K562 (cell line): Measurements from ENCODE around the gene VILL. TPM values are rescaled to one million over a fixed set of nuclear protein-coding genes. Genes with fewer than 3 reads are reported as not detected.
A peak's percentile ranks its signal among the peaks of the same experiment; 100 is the strongest.

Experiments used
- ARNT ChIP-seq, 2 experiments: fragments of 450-650 bp; IDR thresholded peaks; 2 replicates each; pipeline ENCODE4 v1.6.1; 2016; ENCODE audit warnings: mild to moderate bottlenecking in 1 of 2
- CEBPB ChIP-seq: fragments of 450-650 bp; IDR thresholded peaks from 2 replicates; pipeline ENCODE4 v1.6.1; 2016; ENCODE audit warnings: missing genetic modification characterization, missing compliant biosample characterization
- ETV5 ChIP-seq: sonication (generic); formaldehyde crosslinking; IDR thresholded peaks from 2 replicates; pipeline ENCODE4 v1.4.0; 2020; ENCODE audit warnings: low read depth, mild to moderate bottlenecking, missing genetic modification reagents
- FOXA1 ChIP-seq: fragments of 450-650 bp; IDR thresholded peaks from 2 replicates; pipeline ENCODE4 v1.6.1; 2016; ENCODE audit warnings: mild to moderate bottlenecking, borderline replicate concordance
- FOXA3 ChIP-seq, 2 experiments: fragments of 450-650 bp in 1 of 2; sonication (generic) in 1 of 2; formaldehyde crosslinking; IDR thresholded peaks in 1 of 2; conservative IDR thresholded peaks in 1 of 2; 2 replicates each; pipeline versions ENCODE4 v1.4.0 to v1.8.0; 2020 to 2022; ENCODE audit warnings: mild to moderate bottlenecking in 2 of 2, missing genetic modification reagents in 1 of 2
- HOXB6 ChIP-seq: fragments of 250-450 bp; sonication (Bioruptor Pico); IDR thresholded peaks from 2 replicates; pipeline ENCODE4 v1.5.1; 2022; ENCODE audit warnings: mild to moderate bottlenecking, borderline replicate concordance
- LCOR ChIP-seq: sonication (generic); formaldehyde crosslinking; IDR thresholded peaks from 2 replicates; pipeline ENCODE4 v1.8.0; 2022; ENCODE audit warnings: mild to moderate bottlenecking, missing genetic modification reagents
- MAFF ChIP-seq: IDR thresholded peaks from 2 replicates; pipeline ENCODE4 v1.6.1; 2012; ENCODE audit warnings: low read length, improper control_type of control experiment
- MBD2 ChIP-seq: sonication (generic); IDR thresholded peaks from 2 replicates; pipeline ENCODE4 v1.6.1; 2016; ENCODE audit warnings: low read depth, borderline replicate concordance
- MTA2 ChIP-seq: fragments of 450-650 bp; IDR thresholded peaks from 2 replicates; pipeline ENCODE4 v1.6.1; 2016; ENCODE audit warnings: low read depth
- MYNN ChIP-seq, 2 experiments: sonication (generic); formaldehyde crosslinking in 1 of 2; IDR thresholded peaks; 2 replicates each; pipeline versions ENCODE4 v1.5.0 to v1.6.1; 2016 to 2020; ENCODE audit warnings: antibody characterized with exemption in 1 of 2, missing genetic modification reagents in 1 of 2
- NBN ChIP-seq: fragments of 450-650 bp; IDR thresholded peaks from 2 replicates; pipeline ENCODE4 v1.6.1; 2016; ENCODE audit warnings: low read depth, mild to moderate bottlenecking
- NFE2 ChIP-seq: IDR thresholded peaks from 2 replicates; pipeline ENCODE4 v1.6.1; 2014; ENCODE audit warnings: antibody characterized with exemption, low read depth
- OTX1 ChIP-seq: fragments of 450-650 bp; formaldehyde crosslinking; IDR thresholded peaks from 2 replicates; pipeline ENCODE4 v1.4.0; 2022; ENCODE audit warnings: mild to moderate bottlenecking
- SAFB2 ChIP-seq: fragments of 200-400 bp; formaldehyde crosslinking; IDR thresholded peaks from 2 replicates; pipeline ENCODE4 v1.6.1; 2018; ENCODE audit warnings: borderline replicate concordance, low read length, low read depth, moderate library complexity; ENCODE audit not compliant: severe bottlenecking
- SMARCA5 ChIP-seq: fragments of 450-650 bp; IDR thresholded peaks from 2 replicates; pipeline ENCODE4 v1.6.1; 2016
- TAF9B ChIP-seq: fragments of 450-650 bp; IDR thresholded peaks from 2 replicates; pipeline ENCODE4 v1.6.1; 2018; ENCODE audit warnings: mild to moderate bottlenecking; ENCODE audit not compliant: partially characterized antibody
- ZNF121 ChIP-seq: sonication (generic); formaldehyde crosslinking; conservative IDR thresholded peaks from 2 replicates; pipeline ENCODE4 v1.8.0; 2022; ENCODE audit warnings: missing genetic modification reagents
- ZNF407 ChIP-seq: fragments of 450-650 bp; IDR thresholded peaks from 2 replicates; pipeline ENCODE4 v1.6.1; 2016; ENCODE audit warnings: low read depth
- ZNF431 ChIP-seq: sonication (generic); formaldehyde crosslinking; IDR thresholded peaks from 2 replicates; pipeline ENCODE4 v1.8.0; 2022; ENCODE audit warnings: mild to moderate bottlenecking, missing genetic modification reagents
- ZNF583 ChIP-seq: fragments of 250-450 bp; sonication (Bioruptor Pico); IDR thresholded peaks from 2 replicates; pipeline ENCODE4 v1.4.0; 2020
- ZNF589 ChIP-seq: fragments of 200-800 bp; sonication (Bioruptor generic); IDR thresholded peaks from 2 replicates; pipeline ENCODE4 v1.6.1; 2016; ENCODE audit warnings: low read depth, missing genetic modification characterization, missing compliant biosample characterization
- ZNF696 ChIP-seq: fragments of 250-450 bp; sonication (Bioruptor Pico); conservative IDR thresholded peaks from 2 replicates; pipeline ENCODE4 v1.4.0; 2020; ENCODE audit warnings: mild to moderate bottlenecking, moderate library complexity
- polyA plus RNA-seq, 8 experiments: library from polyadenylated mRNA; depleted of rRNA in 4 of 8; stranded (reverse) in 5 of 8; unstranded in 3 of 8; fragments of >200 nt; fragmentation: Nextera tagmentation in 2 of 8; fragmentation: Illumina TruSeq in 1 of 8; extraction: Ambion mirVana in 2 of 8; extraction: Trizol in 1 of 8; gene quantifications; 2 replicates each; pipeline versions ENCODE4 v1.2.1 to v1.2.3, GENCODE V29; 2011 to 2014; ENCODE audit warnings: inconsistent platforms in 1 of 8, missing spikeins in 1 of 8
- total RNA-seq, 7 experiments: library from RNA; depleted of rRNA in 6 of 7; stranded (reverse); fragments of >200 nt in 6 of 7; fragmentation: Illumina TruSeq in 2 of 7; extraction: Trizol in 2 of 7; gene quantifications; 2 replicates each; pipeline versions ENCODE4 v1.2.1 to v1.2.3, GENCODE V29; 2011 to 2021; ENCODE audit warnings: low replicate concordance in 1 of 7

Gene VILL
- total and polyA plus RNA-seq, 9 of the 15 experiments (the other 6 are each of a cell fraction or from before 2014, with no cell fraction given), result 0.11 to 16.0 (median 8.8) TPM

- no peak for TF ChIP-seq ZNF407
- peak; percentile 98 for TF ChIP-seq NBN
- TF ChIP-seq TAF9B, result no peak
- peak; percentile 71; the same call in 1 of the 2 replicates for TF ChIP-seq NFE2
- no peak for TF ChIP-seq CEBPB (tag)
- TF ChIP-seq MTA2, result peak; percentile 100
- TF ChIP-seq LCOR (CRISPR knock-in tag), result 0 out of 2 replicates have a peak, but pooled peaks have one; percentile 74
- no peak for TF ChIP-seq HOXB6 (CRISPR knock-in tag)
- peak; percentile 96 for TF ChIP-seq MYNN (IDR thresholded peaks at IDR 0.05)
- no peak for TF ChIP-seq MYNN (CRISPR knock-in tag; IDR thresholded peaks at IDR 0.05)
- peak; percentile 100 for TF ChIP-seq FOXA1
- no peak for TF ChIP-seq ZNF121 (CRISPR knock-in tag)
- peak; percentile 57; the same call in 1 of the 2 replicates for TF ChIP-seq OTX1
- TF ChIP-seq ZNF589, result peak; percentile 97
- peak; percentile 56; the same call in 1 of the 2 replicates for TF ChIP-seq MAFF
- TF ChIP-seq ARNT (IDR thresholded peaks at IDR 0.05), result peak; percentile 97
- TF ChIP-seq ETV5 (CRISPR knock-in tag), result peak; percentile 88; the same call in 1 of the 2 replicates
- peak; percentile 100 for TF ChIP-seq FOXA3 (CRISPR knock-in tag; conservative IDR thresholded peaks at IDR 0.05 in 1 of 2, IDR thresholded peaks at IDR 0.05 in 1 of 2)
- no peak for TF ChIP-seq SMARCA5
- no peak for TF ChIP-seq ZNF583 (CRISPR knock-in tag)
- no peak for TF ChIP-seq ZNF431 (CRISPR knock-in tag)
- no peak for TF ChIP-seq ZNF696 (CRISPR knock-in tag)
- no peak for TF ChIP-seq SAFB2
- peak; percentile 92 for TF ChIP-seq MBD2
These were observed 3.9 kb upstream of the VILL start (continued) for GRCh38 chr3:37986479-37987314.
